Esophagus squamous epithelium (tissue), 4 donors: ENCODE results near the gene ARHGAP26.

Source experiments
- CTCF ChIP-seq, 6 experiments: fragments of 450-650 bp in 4 of 6; fragments of 200-600 bp in 2 of 6; sonication (generic) in 2 of 6; IDR thresholded peaks; one replicate each; pipeline ENCODE4 v1.5.1; 2016 to 2019; ENCODE audit warnings: antibody characterized with exemption in 6 of 6, mild to moderate bottlenecking in 4 of 6, moderate library complexity in 4 of 6
- POLR2A ChIP-seq, 4 donors: fragments of 450-650 bp; IDR thresholded peaks; one replicate each; pipeline ENCODE4 v1.6.1; 2017; ENCODE audit warnings: antibody characterized with exemption in 4 of 4, mild to moderate bottlenecking in 4 of 4, moderate library complexity in 3 of 4

- no peak for TF ChIP-seq CTCF (IDR thresholded peaks at IDR 0.05)
- no peak for TF ChIP-seq POLR2A (IDR thresholded peaks at IDR 0.05)
Observed at GRCh38 chr5:142749321-142749720, 20.9 kb upstream of the ARHGAP26 start.
